ENCODE results near the gene SLC16A3.
A peak's percentile ranks its signal among the peaks of the same experiment; 100 is the strongest.

Gene SLC16A3

GRCh38 chr17:82215972-82216300, 12.9 kb upstream of the SLC16A3 start:
- POLR2A ChIA-PET, result no interaction called here

GRCh38 chr17:82216301-82217119, 12.3 kb upstream of the SLC16A3 start:
- peak; percentile 16; the same call in 1 of the 2 replicates for TF ChIP-seq GLIS2 (tag by site-specific recombination; IDR thresholded peaks at IDR 0.05)
- peak; percentile 59 for TF ChIP-seq EGR2 (tag by site-specific recombination; IDR thresholded peaks at IDR 0.05; ENCODE audit: low read depth)
- TF ChIP-seq ZFHX2 (tag by site-specific recombination; conservative IDR thresholded peaks at IDR 0.05), result peak; percentile 31; the same call in 1 of the 2 replicates
- TF ChIP-seq KLF1 (tag by site-specific recombination; IDR thresholded peaks at IDR 0.05), result peak; percentile 42; the same call in 1 of the 2 replicates
- no peak for TF ChIP-seq HIC1 (tag by site-specific recombination; IDR thresholded peaks at IDR 0.05)
- Histone ChIP-seq H3K4me3 (ENCODE audit: low read depth, low read length) (no peak overlapping the region), H3K36me3 (ENCODE audit: control insufficient read depth in 2 of 2, insufficient read depth in 1 of 2, low read length in 2 of 2) (no peaks in the 10 kb centered on the region), H3K27ac (ENCODE audit: extremely low read depth, low read depth, low read length) (no peak overlapping the region), H3K9me3 (ENCODE audit: control insufficient read depth, insufficient read depth, low read depth, low read length) (no peaks in the 10 kb centered on the region), H3K4me1 (ENCODE audit: control insufficient read depth, insufficient read depth, low read length) (0 out of 2 replicates have a peak, but pooled peaks cover 7% of the 10 kb centered on the region)
- CTCF ChIA-PET, result no interaction called here
- POLR2A ChIA-PET, result no interaction called here

More at GRCh38 chr17:82215972-82216300, 12.9 kb upstream of the SLC16A3 start:
- Histone ChIP-seq H3K36me3 (ENCODE audit: control insufficient read depth in 2 of 2, insufficient read depth in 1 of 2, low read length in 2 of 2) (no peaks in the 10 kb centered on the region), H3K4me3 (ENCODE audit: low read depth, low read length) (no peak overlapping the region), H3K27ac (ENCODE audit: extremely low read depth, low read depth, low read length) (no peak overlapping the region), H3K9me3 (ENCODE audit: control insufficient read depth, insufficient read depth, low read depth, low read length) (no peaks in the 10 kb centered on the region), H3K4me1 (ENCODE audit: control insufficient read depth, insufficient read depth, low read length) (0 out of 2 replicates have a peak, but pooled peaks cover 7% of the 10 kb centered on the region)
- CTCF ChIA-PET, result no interaction called here
- TF ChIP-seq ZBTB17 (tag by site-specific recombination; IDR thresholded peaks at IDR 0.05) (no peak), ZNF248 (tag by site-specific recombination; IDR thresholded peaks at IDR 0.05) (no peak), MZF1 (tag by site-specific recombination; IDR thresholded peaks at IDR 0.05; ENCODE audit: borderline replicate concordance) (no peak), REST (tag by site-specific recombination; IDR thresholded peaks at IDR 0.05) (no peak), ZNF791 (tag by site-specific recombination; IDR thresholded peaks at IDR 0.05) (no peak), ZNF311 (tag by site-specific recombination; IDR thresholded peaks at IDR 0.05; ENCODE audit: borderline replicate concordance) (no peak), ZNF621 (tag by site-specific recombination; IDR thresholded peaks at IDR 0.05) (no peak), PRDM6 (tag by site-specific recombination; IDR thresholded peaks at IDR 0.05) (no peak), ZNF843 (tag by site-specific recombination; IDR thresholded peaks at IDR 0.05) (no peak)

Data from HEK293 (cell line).